ENCODE measurements around the gene PYGB.
"Not testable (repeated sequence)": the region's sequence is repeated elsewhere in the genome, so short reads cannot be mapped to it uniquely, and the experiment has no call there.

The PYGB gene

GRCh38 chr20:25303292-25304024, 55.6 kb downstream of the PYGB start:
- Histone ChIP-seq H3K4me1 (ENCODE audit: insufficient read depth, low read length) (no peaks in the 10 kb centered on the region), H3K9ac (ENCODE audit: low read depth, low read length) (no peak overlapping the region), H3K27ac (ENCODE audit: low read length) (no peak overlapping the region), H3K27me3 (ENCODE audit: insufficient read depth, low read length) (no peaks in the 10 kb centered on the region), H3K4me3 (ENCODE audit: low read length) (no peak overlapping the region), H3K9me3 (ENCODE audit: insufficient read depth, low read depth, low read length) (no peaks in the 10 kb centered on the region), H3K36me3 (ENCODE audit: insufficient read depth, low read depth, low read length) (peaks cover 54% of the 10 kb centered on the region)

GRCh38 chr20:25304025-25304549, 56.2 kb downstream of the PYGB start:
- Histone ChIP-seq H3K36me3 (ENCODE audit: insufficient read depth, low read depth, low read length) (peaks cover 54% of the 10 kb centered on the region), H3K4me3 (ENCODE audit: low read length) (no peak overlapping the region), H3K4me1 (ENCODE audit: insufficient read depth, low read length) (no peaks in the 10 kb centered on the region), H3K9me3 (ENCODE audit: insufficient read depth, low read depth, low read length) (no peaks in the 10 kb centered on the region), H3K27ac (ENCODE audit: low read length) (no peak overlapping the region), H3K27me3 (ENCODE audit: insufficient read depth, low read length) (no peaks in the 10 kb centered on the region), H3K9ac (ENCODE audit: low read depth, low read length) (no peak overlapping the region)

GRCh38 chr20:25306991-25307903, 59.4 kb downstream of the PYGB start:
- Histone ChIP-seq H3K36me3 (ENCODE audit: insufficient read depth, low read depth, low read length) (peaks cover 45% of the 10 kb centered on the region), H3K27me3 (ENCODE audit: insufficient read depth, low read length) (no peaks in the 10 kb centered on the region), H3K4me1 (ENCODE audit: insufficient read depth, low read length) (peaks cover 4% of the 10 kb centered on the region; the same call in 1 of the 2 replicates), H3K27ac (ENCODE audit: low read length) (no peak overlapping the region), H3K9ac (ENCODE audit: low read depth, low read length) (no peak overlapping the region), H3K4me3 (ENCODE audit: low read length) (no peak overlapping the region), H3K9me3 (ENCODE audit: insufficient read depth, low read depth, low read length) (no peaks in the 10 kb centered on the region)

GRCh38 chr20:25308083-25308491, 60.2 kb downstream of the PYGB start:
- H3K9me3 ChIP-seq (ENCODE audit: insufficient read depth, low read depth, low read length), result no peaks in the 10 kb centered on the region
- H3K9ac ChIP-seq (ENCODE audit: low read depth, low read length), result no peak overlapping the region
- peaks cover 37% of the 10 kb centered on the region for H3K36me3 ChIP-seq (ENCODE audit: insufficient read depth, low read depth, low read length)
- no peaks in the 10 kb centered on the region for H3K27me3 ChIP-seq (ENCODE audit: insufficient read depth, low read length)
- no peak overlapping the region for H3K27ac ChIP-seq (ENCODE audit: low read length)
- peaks cover 4% of the 10 kb centered on the region; the same call in 1 of the 2 replicates for H3K4me1 ChIP-seq (ENCODE audit: insufficient read depth, low read length)
- H3K4me3 ChIP-seq (ENCODE audit: low read length), result no peak overlapping the region

GRCh38 chr20:25308671-25309394, 60.9 kb downstream of the PYGB start:
- H3K27ac ChIP-seq (ENCODE audit: low read length), result no peak overlapping the region
- H3K36me3 ChIP-seq (ENCODE audit: insufficient read depth, low read depth, low read length), result peaks cover 30% of the 10 kb centered on the region
- no peak overlapping the region for H3K4me3 ChIP-seq (ENCODE audit: low read length)
- no peak overlapping the region for H3K9ac ChIP-seq (ENCODE audit: low read depth, low read length)
- no peaks in the 10 kb centered on the region for H3K9me3 ChIP-seq (ENCODE audit: insufficient read depth, low read depth, low read length)
- H3K27me3 ChIP-seq (ENCODE audit: insufficient read depth, low read length), result no peaks in the 10 kb centered on the region
- H3K4me1 ChIP-seq (ENCODE audit: insufficient read depth, low read length), result peaks cover 4% of the 10 kb centered on the region; the same call in 1 of the 2 replicates

- H3K9me3 ChIP-seq (ENCODE audit: insufficient read depth, low read depth, low read length), result no peaks in the 10 kb centered on the region
- H3K4me1 ChIP-seq (ENCODE audit: insufficient read depth, low read length), result peaks cover 4% of the 10 kb centered on the region; the same call in 1 of the 2 replicates
- peaks cover 25% of the 10 kb centered on the region for H3K36me3 ChIP-seq (ENCODE audit: insufficient read depth, low read depth, low read length)
- H3K9ac ChIP-seq (ENCODE audit: low read depth, low read length), result no peak overlapping the region
- H3K4me3 ChIP-seq (ENCODE audit: low read length), result no peak overlapping the region
- H3K27ac ChIP-seq (ENCODE audit: low read length), result no peak overlapping the region
- no peaks in the 10 kb centered on the region for H3K27me3 ChIP-seq (ENCODE audit: insufficient read depth, low read length)
Observed at GRCh38 chr20:25309395-25310267, 61.7 kb downstream of the PYGB start.

GRCh38 chr20:25310268-25310920, 62.5 kb downstream of the PYGB start:
- Histone ChIP-seq H3K36me3 (ENCODE audit: insufficient read depth, low read depth, low read length) (peaks cover 20% of the 10 kb centered on the region), H3K9me3 (ENCODE audit: insufficient read depth, low read depth, low read length) (no peaks in the 10 kb centered on the region), H3K4me1 (ENCODE audit: insufficient read depth, low read length) (peaks cover 4% of the 10 kb centered on the region; the same call in 1 of the 2 replicates), H3K27ac (ENCODE audit: low read length) (no peak overlapping the region), H3K4me3 (ENCODE audit: low read length) (no peak overlapping the region), H3K27me3 (ENCODE audit: insufficient read depth, low read length) (no peaks in the 10 kb centered on the region), H3K9ac (ENCODE audit: low read depth, low read length) (no peak overlapping the region)

GRCh38 chr20:25310921-25311728, 63.2 kb downstream of the PYGB start:
- Histone ChIP-seq H3K27me3 (ENCODE audit: insufficient read depth, low read length) (no peaks in the 10 kb centered on the region), H3K9ac (ENCODE audit: low read depth, low read length) (no peak overlapping the region), H3K4me1 (ENCODE audit: insufficient read depth, low read length) (peaks cover 4% of the 10 kb centered on the region; the same call in 1 of the 2 replicates)

GRCh38 chr20:25312716-25313115, 64.8 kb downstream of the PYGB start:
- not testable (repeated sequence) for H3K4me3 ChIP-seq (ENCODE audit: low read length); H3K27me3 ChIP-seq (ENCODE audit: insufficient read depth, low read length); H3K9me3 ChIP-seq (ENCODE audit: insufficient read depth, low read depth, low read length); H3K9ac ChIP-seq (ENCODE audit: low read depth, low read length); H3K4me1 ChIP-seq (ENCODE audit: insufficient read depth, low read length); H3K27ac ChIP-seq (ENCODE audit: low read length)
- peaks cover 13% of the 10 kb centered on the region for H3K36me3 ChIP-seq (ENCODE audit: insufficient read depth, low read depth, low read length)

More at GRCh38 chr20:25310921-25311728, 63.2 kb downstream of the PYGB start:
- peaks cover 19% of the 10 kb centered on the region for H3K36me3 ChIP-seq (ENCODE audit: insufficient read depth, low read depth, low read length)
- H3K27ac ChIP-seq (ENCODE audit: low read length), result no peak overlapping the region
- H3K4me3 ChIP-seq (ENCODE audit: low read length), result no peak overlapping the region
- H3K9me3 ChIP-seq (ENCODE audit: insufficient read depth, low read depth, low read length), result no peaks in the 10 kb centered on the region

GRCh38 chr20:25313593-25313992, 65.7 kb downstream of the PYGB start:
- Histone ChIP-seq H3K9ac (ENCODE audit: low read depth, low read length) (no peak overlapping the region), H3K27ac (ENCODE audit: low read length) (no peak overlapping the region), H3K36me3 (ENCODE audit: insufficient read depth, low read depth, low read length) (peaks cover 8% of the 10 kb centered on the region), H3K4me3 (ENCODE audit: low read length) (no peak overlapping the region), H3K9me3 (ENCODE audit: insufficient read depth, low read depth, low read length) (no peaks in the 10 kb centered on the region), H3K27me3 (ENCODE audit: insufficient read depth, low read length) (no peaks in the 10 kb centered on the region), H3K4me1 (ENCODE audit: insufficient read depth, low read length) (peaks cover 4% of the 10 kb centered on the region; the same call in 1 of the 2 replicates)

Measured in iPS-20b (cell line).